NOMO-1 treated with DMSO at 0.1 percent for 48 hours (cell line): Measurements from ENCODE around the gene RBMS3.

Experiments
- DNase-seq: peaks from one replicate; lab custom pipeline; 2025; ENCODE audit not compliant: unreplicated experiment; lab: John Stamatoyannopoulos, UW

The RBMS3 gene

DNA sequence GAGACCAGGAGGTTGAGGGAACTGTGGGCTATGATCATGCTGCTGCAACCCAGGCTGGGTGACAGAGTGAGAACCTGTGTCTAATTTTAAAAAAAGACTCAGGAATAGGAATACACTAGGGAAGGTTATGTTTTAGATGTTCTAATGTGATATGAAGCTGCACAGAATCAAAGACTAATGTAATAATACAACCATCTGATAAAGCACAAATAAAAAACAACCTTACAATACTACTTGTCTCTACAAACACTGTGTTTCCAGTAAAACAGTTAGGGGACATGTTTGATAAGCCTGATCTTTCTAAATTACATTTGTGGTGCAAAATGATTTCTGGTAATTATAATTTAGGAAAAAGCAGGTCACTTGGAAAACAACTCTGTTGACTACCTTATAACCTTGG is 56.7 kb downstream of the RBMS3 start:
- no peak for DNase-seq

DNA sequence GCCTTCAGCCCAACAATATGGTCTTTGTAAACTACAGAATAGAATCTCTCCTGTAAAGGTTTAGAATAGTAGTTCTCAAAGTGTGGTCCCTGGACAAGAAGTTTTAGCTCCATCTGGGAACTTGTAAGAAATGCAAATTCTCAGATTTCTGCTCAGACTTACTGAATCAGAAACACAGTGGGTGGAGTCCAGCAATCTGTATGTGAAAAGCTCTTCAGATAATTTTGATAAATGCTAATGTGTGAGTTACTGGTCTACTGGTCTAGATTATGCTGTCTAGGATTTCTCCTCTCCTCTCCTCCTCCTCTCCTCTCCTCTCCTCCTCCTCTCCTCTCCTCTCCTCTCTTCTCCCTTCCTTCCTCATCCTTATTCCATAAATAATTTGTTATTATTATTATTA is 57.5 kb downstream of the RBMS3 start:
- no peak for DNase-seq

DNA sequence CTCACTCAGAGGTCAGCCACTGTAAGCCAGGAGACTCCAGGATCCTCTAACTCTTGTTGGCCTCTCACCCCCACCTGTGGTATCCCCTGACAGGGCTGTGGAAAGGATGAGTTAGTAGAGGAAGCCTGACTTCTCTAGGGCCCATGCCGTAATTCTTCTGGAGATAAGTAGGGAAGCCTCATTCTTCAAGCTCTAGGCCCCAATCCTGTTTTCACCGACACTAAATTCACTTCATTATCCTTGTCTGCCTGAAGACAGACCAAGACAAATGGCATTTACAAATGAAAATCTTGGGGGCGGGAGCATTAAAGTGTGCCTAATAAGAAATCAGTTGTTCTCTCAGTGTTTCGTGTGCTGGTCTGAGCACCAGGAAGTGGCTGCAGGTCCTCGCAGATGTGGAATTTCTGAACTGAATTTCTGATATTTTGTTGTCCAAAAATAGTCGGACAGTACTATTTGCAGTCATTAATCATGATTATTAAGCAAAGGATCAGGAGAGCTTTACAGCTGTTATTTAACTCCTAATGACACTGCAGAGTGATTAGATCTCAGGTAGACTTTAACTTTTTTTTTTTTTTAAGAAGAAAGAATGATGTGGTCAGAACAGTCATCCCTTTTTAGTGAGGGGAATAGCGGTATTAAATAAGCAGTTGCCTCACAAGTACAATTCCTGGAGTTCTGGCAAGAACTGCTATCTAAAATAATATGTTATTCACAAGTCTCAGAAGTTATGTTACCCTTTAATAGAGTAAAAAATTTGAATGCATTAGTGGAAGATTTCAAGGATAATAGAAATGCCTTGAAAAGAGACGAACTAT is 58.4 kb downstream of the RBMS3 start:
- no peak for DNase-seq

DNA sequence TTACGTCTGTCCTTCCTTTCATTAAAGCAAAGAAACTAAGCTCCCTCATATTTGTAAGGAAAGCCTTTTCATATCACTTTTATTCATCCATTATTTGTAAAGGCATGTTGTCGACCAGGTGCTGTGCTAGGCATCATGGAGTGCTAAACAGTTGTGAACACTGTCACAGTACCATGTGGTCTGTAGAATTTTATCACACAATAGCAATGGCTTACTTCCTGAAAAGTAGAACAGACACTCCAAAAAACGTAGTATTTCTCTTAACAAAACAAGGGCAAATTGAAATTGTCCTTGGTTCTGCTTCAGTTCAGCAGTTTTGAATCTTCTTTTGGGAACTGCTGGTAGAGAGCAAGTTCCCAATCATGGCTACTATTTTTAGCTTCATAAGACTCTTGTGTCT is 63.3 kb downstream of the RBMS3 start:
- DNase-seq: no peak

DNA sequence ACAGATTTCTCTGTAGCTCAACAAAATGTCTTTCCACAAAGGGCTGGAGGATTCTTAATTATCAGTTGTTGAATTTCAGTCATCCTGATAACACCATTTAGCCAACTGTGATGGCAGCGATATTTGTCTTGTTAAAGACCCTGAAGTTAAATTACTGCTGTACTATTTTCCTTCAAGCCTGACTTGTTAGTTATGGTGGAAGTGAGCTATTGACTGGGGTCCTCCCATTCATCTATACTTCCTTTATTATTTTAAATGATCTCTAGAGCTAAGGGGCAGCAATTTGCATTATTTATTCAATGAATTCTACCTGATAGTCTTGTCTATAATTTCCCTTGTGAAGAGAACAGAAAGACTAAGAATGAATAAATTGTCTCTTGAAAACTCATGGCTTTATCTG is 64.1 kb downstream of the RBMS3 start:
- no peak for DNase-seq

DNA sequence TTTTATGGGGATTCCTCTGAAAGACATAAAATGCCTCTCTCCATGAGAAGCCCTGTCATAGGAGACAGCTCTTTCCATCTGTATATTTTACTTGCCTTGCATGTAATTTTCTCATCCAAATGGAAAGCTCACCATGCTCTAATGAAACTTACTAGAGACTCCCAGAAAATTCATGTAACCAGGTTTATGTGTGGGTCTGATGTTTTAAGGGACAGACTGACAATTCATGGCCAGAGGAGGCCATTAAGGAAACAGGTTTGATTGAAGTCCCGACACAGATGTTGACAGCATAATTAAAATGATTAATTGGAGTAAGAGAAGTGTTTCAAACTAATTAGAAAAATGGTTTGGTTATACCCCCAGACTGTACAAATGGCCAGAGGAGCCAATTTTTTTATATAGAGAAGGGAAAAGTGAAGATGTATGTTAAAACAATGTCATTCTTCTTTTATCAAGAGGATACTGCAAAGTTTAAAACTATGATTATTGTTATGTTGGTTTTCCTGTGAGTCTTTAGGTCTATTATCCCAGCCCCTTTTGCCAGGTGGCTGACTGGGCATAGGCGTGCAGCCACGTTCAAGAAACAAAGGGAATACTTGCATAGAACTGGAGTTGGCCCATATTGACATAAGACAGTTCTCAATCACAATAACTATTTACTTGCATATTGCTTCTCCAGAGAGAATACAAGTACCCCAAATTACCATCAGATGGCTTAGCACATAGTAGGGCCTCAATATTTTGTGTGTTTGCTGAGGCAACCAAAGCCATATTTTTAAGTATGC is 64.8 kb downstream of the RBMS3 start:
- DNase-seq: no peak

DNA sequence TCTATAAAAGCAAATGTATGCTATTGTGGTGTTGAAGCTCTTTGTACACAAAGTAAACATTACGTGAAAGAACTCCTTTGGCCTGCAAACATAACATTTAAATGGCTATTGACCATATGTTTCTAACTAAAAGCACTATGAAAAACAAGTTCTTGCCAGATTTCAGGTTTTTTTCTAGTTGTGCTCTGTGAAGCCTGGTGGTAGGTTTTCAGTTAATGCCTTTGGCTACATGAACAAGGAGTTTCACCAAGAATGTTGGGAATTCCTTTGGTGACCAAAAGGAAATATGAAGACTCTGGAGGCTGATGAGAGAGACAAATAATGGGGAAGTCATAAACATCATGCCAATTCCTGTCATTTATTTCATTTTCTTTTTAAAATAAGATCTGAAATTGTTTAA is 66.0 kb downstream of the RBMS3 start:
- DNase-seq: no peak

DNA sequence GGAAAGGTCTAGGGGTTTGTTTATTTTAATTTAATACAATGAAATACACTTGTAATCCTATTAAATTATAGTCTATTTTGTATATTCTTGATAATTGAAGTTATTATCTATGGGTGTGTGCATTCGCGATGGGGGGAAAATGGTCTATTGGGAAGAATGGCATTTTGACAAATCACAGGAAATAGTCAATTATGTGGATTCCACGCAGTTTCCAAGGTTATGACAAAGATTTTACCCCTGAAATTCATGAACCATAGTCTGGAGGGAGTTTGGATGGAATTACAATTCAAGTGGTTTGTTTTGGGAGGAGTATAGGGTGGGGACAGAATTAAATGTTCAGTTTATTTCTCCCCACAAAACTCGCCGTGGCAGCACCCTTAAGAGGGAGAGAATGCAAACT is 66.5 kb downstream of the RBMS3 start:
- DNase-seq: no peak

DNA sequence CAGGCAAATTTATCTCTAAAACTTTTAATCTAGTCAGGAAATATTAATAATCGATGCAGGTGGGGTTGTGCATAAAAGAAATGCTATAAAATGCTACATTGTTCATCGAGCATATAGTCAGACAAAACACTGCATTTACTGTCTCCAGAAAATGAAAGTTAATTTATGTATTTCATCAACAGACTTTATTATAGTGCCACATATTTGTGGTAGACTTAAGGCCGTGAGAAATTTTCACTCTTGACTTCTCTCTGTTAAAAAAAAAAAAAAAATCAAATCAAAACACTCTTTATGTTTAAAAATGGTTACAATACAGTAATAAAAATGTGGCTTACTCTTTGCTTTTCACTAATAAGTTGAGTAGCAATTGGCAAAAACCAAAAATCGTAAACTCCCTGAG is 67.4 kb downstream of the RBMS3 start:
- no peak for DNase-seq

DNA sequence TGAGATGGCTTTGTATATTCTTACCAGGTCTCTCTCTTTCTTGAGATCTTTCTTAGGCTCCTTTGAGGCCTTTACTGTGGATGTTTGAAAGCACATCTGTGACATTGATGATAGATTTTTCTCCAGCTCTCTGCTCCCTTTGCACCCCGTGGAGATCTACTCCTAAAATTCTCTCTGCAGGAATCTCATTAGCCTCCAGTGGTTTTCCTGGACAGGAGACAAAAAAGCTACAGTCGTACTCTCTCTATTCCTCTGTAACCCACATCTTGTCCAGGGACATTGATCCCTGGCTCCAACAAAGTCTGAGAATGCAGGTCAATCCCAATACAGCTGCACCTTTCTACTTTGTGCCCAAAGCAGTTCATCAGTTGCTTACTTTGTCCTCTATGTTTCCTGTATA is 68.2 kb downstream of the RBMS3 start:
- DNase-seq: no peak

DNA sequence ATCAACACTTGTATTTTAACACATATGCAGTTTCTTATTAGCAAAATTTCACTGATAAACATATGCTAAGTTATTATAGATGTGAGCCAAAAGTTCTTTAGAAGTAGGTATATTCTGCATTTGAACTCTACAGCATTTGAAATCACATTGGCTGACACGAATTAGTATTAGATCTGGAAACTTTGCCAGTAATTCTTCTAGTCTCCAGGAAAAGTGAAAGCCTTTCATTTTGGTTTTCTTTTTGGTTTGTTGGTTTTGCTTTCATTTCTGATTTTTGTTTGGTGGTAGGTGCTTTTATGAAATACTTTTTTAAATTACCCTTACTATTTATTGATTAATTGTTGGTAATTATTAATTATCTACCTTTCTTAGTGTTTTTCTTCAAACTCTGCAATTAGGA is 72.9 kb downstream of the RBMS3 start:
- DNase-seq: no peak

DNA sequence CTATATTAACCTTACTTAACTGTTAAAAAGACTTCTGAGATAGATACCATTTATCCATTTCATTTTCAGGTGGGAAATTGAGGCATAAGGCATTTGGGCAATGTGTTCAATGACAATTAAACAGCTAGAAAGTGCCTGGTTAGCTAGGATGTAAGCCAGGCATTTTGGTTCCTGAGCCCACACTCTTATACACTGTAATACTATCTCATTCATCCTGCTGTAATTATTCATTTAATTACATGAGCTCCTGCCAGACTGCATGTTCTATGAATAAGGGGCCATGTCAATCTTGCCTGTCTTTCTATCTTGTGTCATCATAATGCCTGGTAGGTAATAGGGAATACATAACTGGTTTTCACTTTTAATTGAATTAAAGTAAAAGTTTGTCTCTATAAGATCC is 74.0 kb downstream of the RBMS3 start:
- no peak for DNase-seq

DNA sequence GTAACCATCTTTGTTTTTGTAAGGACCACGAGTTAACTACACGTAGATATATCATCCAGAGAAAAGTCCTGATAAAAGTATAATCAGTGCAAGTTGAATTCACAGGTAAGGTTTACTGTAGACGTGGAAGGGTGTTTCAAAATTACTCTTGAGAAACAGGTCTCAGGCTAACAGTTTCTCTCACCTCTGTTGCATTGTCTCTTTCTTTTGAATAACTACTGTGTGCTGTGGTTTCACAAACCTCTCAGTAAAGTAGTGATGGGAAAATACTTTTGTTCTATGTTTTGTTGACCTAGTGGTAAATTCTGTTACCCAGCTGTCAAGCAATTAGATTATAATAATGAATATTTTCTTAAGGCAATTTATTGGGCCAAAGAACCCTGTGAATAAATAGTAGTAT is 75.2 kb downstream of the RBMS3 start:
- no peak for DNase-seq

DNA sequence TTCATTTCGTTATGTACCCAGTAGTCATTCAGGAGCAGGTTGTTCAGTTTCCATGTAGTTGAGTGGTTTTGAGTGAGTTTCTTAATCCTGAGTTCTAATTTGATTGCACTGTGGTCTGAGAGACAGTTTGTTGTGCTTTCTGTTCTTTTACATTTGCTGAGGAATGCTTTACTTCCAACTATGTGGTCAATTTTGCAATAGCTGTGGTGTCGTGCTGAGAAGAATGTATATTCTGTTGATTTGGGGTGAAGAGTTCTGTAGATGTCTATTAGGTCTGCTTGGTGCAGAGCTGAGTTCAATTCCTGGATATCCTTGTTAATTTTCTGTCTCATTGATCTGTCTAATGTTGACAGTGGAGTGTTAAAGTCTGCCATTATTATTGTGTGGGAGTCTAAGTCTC is 79.4 kb downstream of the RBMS3 start:
- DNase-seq: peak; percentile 61

DNA sequence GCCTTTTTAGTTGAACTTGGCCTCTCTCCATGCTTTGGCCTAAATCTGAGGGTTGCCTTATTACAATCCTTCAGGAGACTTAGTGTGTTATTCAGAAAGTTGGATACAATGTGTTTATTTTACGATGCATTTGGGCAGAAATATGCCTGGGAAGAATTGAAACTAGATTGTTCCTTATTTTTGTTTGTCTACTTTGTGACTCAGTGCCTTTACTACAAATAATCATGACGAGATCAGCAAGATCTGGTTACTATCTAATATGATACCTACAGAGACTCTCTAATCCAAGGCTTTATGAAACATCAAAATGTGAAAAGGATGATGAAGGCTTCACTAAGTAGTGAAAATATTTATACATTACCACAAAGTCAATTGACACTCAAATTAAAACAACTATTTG is 82.2 kb downstream of the RBMS3 start:
- DNase-seq: peak; percentile 1

DNA sequence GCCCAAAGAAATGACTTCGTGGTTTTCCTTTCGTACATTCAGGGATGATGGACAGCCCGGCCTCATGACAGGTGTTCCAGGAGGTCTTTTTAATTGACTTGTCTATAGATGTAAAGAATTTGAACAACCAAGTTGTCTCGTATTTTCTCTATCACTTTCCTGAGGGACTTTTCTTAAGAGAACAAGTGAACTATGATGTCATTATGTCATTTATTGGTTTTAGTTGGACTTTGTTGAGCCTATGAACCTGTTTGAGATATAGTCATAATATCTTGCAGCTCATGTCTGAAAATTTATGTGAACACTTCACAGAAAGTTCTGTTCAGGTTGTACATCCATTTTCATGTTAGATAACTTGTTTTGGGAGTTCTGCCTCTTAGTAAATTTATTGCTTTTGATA is 89.2 kb downstream of the RBMS3 start:
- no peak for DNase-seq

DNA sequence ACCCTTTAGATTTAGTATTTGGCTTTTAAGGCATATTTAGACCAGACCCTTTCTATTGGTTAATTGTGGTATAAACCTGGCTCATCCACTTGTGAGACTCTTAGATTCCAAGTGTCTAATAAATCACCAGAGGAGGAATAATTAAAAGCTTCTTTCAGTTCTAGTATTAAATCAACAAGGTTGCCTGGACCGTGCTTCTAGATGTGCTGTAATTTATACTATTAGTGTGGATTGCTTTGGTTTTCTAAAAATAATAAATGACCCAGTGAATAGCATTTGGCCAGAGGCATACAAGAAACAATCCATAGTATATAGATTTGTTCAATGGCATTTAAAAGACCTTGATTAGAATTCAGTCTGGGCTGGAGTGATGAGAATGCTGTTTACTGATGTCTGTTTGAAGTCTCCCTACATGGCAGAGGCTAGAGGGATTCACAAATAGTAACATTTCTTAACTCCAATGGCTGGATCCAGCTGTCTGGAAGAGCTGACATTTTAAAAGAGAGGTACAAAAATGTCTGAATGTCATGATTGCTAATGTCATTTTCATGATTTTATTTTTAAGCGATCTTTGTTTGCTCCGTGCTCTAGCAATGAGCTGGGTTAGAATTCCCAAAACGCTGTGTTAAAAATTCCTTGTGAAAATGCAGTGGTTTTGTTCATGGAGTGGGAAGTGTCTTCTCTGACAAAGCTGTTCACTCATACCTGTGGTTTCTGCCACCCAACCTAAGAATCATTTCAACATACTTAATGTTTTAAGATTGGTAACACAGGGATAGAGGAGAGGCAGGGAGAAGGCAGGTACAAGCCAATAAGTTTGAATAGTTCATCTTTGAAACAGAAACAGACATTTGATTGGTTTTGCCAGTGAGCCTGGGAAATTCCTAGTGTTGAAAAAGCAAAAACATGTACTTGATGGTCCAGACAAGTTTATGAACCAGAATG is 89.9 kb downstream of the RBMS3 start:
- DNase-seq: no peak

DNA sequence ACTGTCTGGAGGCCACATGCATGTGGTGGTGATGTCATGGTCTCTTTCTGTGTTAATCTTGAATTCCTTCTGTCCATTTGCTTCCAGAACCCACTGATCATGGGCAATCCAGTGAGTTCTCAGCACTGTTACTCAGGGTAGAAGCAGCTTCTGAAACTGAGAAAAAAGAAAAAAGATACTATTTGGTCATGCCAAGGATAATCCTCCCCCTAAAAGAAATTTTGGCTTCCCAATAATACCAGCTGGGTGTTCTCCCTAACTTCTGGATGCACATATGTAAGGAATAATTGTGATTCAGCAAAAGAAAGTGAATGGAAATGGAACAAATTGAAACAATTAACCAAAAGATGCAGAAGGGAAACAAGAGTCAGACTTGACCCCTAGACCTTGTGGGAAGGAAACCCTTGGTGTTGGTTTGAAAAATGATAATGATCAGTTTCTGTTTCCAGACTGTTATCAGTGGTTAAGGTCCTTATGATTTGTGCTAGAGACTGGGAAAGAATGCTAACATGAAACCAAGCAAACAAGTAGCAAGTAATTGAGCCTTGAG is 92.3 kb downstream of the RBMS3 start:
- no peak for DNase-seq

DNA sequence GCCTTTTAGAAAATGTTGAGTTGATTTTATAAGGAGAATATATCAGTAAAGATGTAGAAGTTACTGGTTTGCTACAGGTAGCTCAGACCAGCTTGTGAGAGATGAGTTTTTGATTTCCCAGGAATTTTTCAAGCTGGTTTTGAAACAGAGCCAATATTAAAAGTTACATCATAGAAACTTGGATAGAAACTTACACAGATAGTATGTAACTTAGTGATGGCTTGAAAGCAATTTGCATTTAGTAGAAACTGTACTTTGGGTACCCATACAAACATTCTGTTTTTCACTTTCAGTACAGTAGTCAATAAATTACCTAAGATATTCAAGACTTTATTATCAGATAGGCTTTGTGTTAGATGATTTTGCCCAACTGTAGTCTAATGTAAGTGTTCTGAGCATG is 93.4 kb downstream of the RBMS3 start:
- no peak for DNase-seq

DNA sequence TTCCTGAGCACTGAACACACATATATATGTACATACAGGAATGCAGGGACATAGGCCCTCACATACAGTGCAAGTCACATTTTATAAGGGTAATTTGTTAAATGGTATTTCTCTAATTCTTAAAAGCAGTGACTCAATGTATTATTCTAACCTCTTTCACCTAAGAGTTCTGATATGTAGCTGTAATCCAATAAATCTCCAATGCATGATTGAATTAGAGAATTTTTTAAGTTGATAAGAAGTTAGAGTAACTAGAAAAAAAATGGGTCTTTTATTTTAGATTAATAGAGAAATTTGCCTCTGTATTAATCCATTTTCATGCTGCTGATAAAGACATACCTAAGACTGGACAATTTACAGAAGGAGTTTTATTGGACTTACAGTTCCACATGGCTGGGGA is 98.2 kb downstream of the RBMS3 start:
- DNase-seq: no peak

DNA sequence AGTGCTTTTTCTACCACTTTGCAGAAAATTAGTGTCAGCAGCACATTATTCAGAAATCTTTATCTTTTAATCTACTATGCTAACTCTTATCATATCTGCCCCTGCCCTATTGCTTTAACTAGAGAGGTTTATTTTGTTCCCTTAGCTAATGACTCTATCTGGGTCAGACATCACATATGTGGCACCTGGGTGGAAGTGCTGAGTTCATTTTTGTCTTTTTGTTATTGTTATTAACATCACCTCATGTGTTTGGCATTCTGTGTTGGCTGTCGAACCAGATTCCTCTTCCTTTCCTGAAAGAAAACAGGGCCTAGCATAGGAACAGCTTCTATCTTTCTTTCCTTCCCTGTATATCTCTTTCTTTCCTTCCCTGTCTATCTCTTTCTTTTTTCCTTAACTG is 100.7 kb downstream of the RBMS3 start:
- no peak for DNase-seq
